ENCODE measurements around the gene ANKRD39. TPM values are rescaled to one million over a fixed set of nuclear protein-coding genes. Genes with fewer than 3 reads are reported as not detected.
A peak's percentile ranks its signal among the peaks of the same experiment; 100 is the strongest.
"Not testable (repeated sequence)": the region's sequence is repeated elsewhere in the genome, so short reads cannot be mapped to it uniquely, and the experiment has no call there.

The ANKRD39 gene
- total RNA-seq, 1 donor from 2014 or later = 14.9 TPM

DNA sequence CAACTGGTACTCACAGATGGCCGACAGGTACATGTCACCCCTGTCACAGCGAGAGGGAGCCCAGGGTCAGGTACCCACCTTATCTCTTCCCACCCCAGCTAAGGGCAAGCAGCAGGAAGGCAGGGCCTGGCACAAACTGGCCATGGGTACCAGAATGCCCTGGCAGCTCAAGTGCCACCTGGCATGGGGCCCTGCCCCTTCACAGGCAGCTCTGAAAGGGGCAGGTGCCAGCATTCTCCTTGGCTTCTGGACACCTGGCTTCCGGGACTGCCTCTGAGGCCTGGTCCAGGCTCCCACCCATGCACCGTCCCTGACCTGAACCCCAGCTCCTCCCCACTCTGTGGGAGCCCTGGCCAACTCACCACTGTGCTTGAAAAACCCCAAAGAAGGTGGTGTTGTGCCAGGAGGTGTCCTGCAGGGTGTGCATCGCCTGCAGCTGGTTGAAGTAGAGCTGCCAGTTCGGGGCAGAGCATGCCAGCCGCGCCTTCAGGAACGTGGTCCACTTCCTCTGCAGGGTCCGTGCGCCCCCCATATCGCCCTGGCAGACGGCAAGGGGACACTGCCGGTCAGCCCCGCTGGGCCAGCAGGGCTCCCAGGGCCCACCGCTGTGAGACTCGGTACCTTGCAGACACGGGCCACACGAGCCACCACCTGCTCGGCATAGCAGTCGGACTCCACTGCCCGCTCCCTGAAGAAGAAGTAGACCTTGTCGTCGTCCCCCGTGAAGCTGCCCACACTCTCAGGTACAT lies 6.7 kb upstream of the ANKRD39 start:
- TF ChIP-seq, protein P1, sequence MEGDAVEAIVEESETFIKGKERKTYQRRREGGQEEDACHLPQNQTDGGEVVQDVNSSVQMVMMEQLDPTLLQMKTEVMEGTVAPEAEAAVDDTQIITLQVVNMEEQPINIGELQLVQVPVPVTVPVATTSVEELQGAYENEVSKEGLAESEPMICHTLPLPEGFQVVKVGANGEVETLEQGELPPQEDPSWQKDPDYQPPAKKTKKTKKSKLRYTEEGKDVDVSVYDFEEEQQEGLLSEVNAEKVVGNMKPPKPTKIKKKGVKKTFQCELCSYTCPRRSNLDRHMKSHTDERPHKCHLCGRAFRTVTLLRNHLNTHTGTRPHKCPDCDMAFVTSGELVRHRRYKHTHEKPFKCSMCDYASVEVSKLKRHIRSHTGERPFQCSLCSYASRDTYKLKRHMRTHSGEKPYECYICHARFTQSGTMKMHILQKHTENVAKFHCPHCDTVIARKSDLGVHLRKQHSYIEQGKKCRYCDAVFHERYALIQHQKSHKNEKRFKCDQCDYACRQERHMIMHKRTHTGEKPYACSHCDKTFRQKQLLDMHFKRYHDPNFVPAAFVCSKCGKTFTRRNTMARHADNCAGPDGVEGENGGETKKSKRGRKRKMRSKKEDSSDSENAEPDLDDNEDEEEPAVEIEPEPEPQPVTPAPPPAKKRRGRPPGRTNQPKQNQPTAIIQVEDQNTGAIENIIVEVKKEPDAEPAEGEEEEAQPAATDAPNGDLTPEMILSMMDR (IDR thresholded peaks at IDR 0.05; ENCODE audit: unreplicated experiment) = no peak
- peaks cover 39% of the 10 kb centered on the region for H3K36me3 Mint-ChIP-seq (ENCODE audit: low read depth, unreplicated experiment)
- H3K4me3 Mint-ChIP-seq (ENCODE audit: unreplicated experiment) = no peak overlapping the region
- no peak overlapping the region for H3K27ac Mint-ChIP-seq (ENCODE audit: unreplicated experiment)
- peaks cover 52% of the 10 kb centered on the region for H3K4me1 Mint-ChIP-seq (ENCODE audit: unreplicated experiment)
- H3K9me3 Mint-ChIP-seq (ENCODE audit: unreplicated experiment) = no peaks in the 10 kb centered on the region
- H3K27me3 Mint-ChIP-seq (ENCODE audit: unreplicated experiment) = peaks cover 16% of the 10 kb centered on the region
- no peak for DNase-seq (ENCODE audit: low spot score)

DNA sequence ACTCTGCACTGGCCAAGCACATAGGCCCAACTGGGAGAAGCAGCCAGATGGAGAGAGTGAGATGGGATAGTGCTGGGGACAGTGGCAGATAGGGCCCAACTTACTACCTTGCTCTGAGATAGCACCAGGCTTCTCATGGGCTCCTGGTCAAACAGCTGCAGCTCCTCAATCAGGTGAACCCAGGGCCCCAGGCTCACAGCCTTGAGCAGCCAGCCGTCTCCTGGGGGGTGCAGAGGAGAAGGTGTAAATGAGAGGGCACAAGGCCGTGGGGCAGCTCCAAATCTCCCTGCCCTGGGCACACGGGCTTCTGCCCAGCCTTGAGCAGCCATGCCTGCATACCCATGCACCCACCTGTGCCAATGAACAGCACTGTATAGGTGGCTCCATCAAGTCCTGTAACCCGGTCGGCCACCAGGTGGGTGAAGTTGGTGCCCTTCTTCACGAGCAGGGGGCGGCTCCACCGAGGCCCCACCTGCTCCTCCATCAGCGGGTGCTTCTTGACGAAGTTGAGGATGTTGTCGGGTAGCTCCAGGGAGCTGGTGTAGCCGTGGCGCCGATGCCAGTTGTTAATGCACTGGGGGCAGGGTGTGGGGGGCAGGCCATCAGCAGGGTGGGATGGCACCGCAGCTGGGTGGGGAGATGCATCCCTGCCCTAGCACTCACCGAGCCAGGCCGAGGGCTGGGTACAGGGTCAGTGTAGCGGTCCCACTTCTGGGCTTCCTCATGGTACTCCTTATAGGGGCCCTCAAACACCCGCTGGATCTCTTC lies 5.9 kb upstream of the ANKRD39 start:
- Mint-ChIP-seq H3K36me3 (ENCODE audit: low read depth, unreplicated experiment) (peaks cover 39% of the 10 kb centered on the region), H3K4me3 (ENCODE audit: unreplicated experiment) (peak overlapping the region; percentile 85), H3K9me3 (ENCODE audit: unreplicated experiment) (no peaks in the 10 kb centered on the region), H3K27ac (ENCODE audit: unreplicated experiment) (peak overlapping the region; percentile 59), H3K4me1 (ENCODE audit: unreplicated experiment) (peaks cover 58% of the 10 kb centered on the region), H3K27me3 (ENCODE audit: unreplicated experiment) (peaks cover 16% of the 10 kb centered on the region)
- TF ChIP-seq, protein P1 (IDR thresholded peaks at IDR 0.05; ENCODE audit: unreplicated experiment) = no peak
- no peak for DNase-seq (ENCODE audit: low spot score)

DNA sequence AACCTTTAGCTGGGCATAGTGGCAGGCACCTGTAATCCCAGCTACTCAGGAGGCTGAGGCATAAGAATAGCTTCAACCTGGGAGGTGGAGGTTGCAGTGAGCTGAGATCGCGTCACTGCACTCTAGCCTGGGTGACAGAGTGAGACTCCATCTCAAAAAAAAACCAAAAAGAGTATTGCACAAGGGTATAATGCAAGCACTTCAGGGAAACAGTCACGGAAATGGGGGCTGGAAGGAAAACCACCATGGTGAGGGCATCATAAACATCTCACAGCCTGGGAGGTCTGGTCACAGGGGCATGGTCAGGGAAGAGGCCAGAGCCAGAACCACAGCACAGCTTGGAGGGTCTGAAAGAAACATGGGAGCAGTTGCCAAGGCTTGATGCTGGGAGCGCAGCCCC lies 5.2 kb upstream of the ANKRD39 start:
- H3K4me3 Mint-ChIP-seq (ENCODE audit: unreplicated experiment) = peak overlapping the region; percentile 85
- not testable (repeated sequence) for H3K9me3 Mint-ChIP-seq (ENCODE audit: unreplicated experiment); DNase-seq (ENCODE audit: low spot score)
- peaks cover 59% of the 10 kb centered on the region for H3K4me1 Mint-ChIP-seq (ENCODE audit: unreplicated experiment)
- peak overlapping the region; percentile 59 for H3K27ac Mint-ChIP-seq (ENCODE audit: unreplicated experiment)
- peaks cover 15% of the 10 kb centered on the region for H3K27me3 Mint-ChIP-seq (ENCODE audit: unreplicated experiment)
- peaks cover 38% of the 10 kb centered on the region for H3K36me3 Mint-ChIP-seq (ENCODE audit: low read depth, unreplicated experiment)

DNA sequence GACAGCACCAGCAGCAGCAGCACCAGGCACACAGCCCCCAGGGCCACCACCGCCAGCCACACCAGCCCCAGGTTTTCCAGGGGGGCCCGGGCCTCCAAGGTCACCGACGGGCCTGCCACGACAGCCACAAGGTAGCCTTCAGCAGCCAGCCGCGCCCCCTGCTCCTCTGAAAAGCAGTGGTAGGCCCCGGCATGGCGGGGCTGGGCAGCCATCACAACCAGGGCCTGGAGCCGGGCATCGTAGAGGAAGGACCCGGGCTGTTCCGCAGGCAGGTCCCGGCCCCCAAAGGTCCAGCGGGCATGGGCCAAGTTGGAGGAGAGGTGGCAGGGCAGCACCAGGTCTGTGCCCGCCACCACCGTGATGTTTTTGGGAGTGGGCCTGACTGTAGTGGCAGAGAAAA lies 3.3 kb upstream of the ANKRD39 start:
- Mint-ChIP-seq H3K27ac (ENCODE audit: unreplicated experiment) (no peak overlapping the region), H3K27me3 (ENCODE audit: unreplicated experiment) (peaks cover 11% of the 10 kb centered on the region), H3K4me1 (ENCODE audit: unreplicated experiment) (peaks cover 55% of the 10 kb centered on the region), H3K9me3 (ENCODE audit: unreplicated experiment) (no peaks in the 10 kb centered on the region), H3K4me3 (ENCODE audit: unreplicated experiment) (no peak overlapping the region), H3K36me3 (ENCODE audit: low read depth, unreplicated experiment) (peaks cover 27% of the 10 kb centered on the region)
- TF ChIP-seq, protein P1 (IDR thresholded peaks at IDR 0.05; ENCODE audit: unreplicated experiment) = no peak
- DNase-seq (ENCODE audit: low spot score) = no peak

DNA sequence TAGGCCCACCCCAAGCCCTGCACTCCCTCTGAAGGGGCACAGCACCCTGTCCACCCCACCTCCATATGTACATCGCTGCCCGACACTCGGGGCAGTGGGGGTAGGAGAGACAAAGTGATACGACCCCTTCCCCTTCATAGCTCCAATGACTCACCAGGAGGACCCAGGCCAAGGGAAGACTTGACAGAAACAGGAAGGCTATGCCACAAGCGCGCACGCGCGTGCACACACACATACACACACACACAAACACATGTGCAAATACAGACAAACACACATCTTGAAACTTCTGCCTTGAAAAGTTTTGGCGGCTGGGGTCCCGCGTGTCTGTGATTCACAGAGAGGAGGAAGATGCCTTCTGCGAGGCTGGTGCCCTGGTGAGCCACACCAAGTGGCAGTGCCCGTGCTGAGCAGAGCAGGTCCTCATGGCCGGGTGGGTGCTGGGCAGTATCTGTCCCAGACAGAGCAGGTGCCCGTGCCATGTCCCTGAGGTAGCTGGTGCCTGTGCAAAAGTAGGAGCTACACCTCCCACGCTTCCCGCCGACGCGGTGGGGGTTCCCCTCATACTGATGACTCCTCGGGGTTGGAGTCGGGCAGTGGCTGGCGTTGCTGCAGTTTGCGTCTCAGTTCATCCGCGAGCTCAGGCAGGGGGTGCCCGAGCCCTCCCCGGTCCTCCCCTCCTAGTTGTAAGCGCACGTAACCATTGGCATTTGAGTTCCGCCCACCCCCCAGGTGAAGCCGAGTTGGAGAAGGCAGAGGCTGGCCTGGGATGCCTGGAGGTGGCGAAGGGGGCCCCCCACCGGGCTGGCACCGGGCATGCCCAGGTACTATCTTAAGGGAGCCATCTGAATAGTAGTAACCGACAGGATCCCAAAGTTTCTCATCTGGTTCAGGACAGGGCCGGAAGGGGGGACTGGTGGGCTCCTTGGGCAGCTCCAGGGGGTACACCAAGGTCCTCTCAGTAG lies 2.5 kb upstream of the ANKRD39 start:
- TF ChIP-seq, protein P1 (IDR thresholded peaks at IDR 0.05; ENCODE audit: unreplicated experiment) = no peak
- Mint-ChIP-seq H3K27me3 (ENCODE audit: unreplicated experiment) (peaks cover 11% of the 10 kb centered on the region), H3K4me1 (ENCODE audit: unreplicated experiment) (peaks cover 49% of the 10 kb centered on the region), H3K4me3 (ENCODE audit: unreplicated experiment) (peak overlapping the region; percentile 39), H3K27ac (ENCODE audit: unreplicated experiment) (peak overlapping the region; percentile 70), H3K9me3 (ENCODE audit: unreplicated experiment) (no peaks in the 10 kb centered on the region), H3K36me3 (ENCODE audit: low read depth, unreplicated experiment) (peaks cover 20% of the 10 kb centered on the region)
- no peak for DNase-seq (ENCODE audit: low spot score)

All from endothelial cell (in vitro differentiated cells).